GM19043 (cell line): ENCODE data around the gene CREB5.

Source experiments
- ATAC-seq: cut with Tn5 transposase; IDR thresholded peaks from one replicate; pipeline ENCODE4 v1.9.1; 2021; ENCODE audit warnings: low read depth; ENCODE audit not compliant: unreplicated experiment

Gene CREB5

DNA sequence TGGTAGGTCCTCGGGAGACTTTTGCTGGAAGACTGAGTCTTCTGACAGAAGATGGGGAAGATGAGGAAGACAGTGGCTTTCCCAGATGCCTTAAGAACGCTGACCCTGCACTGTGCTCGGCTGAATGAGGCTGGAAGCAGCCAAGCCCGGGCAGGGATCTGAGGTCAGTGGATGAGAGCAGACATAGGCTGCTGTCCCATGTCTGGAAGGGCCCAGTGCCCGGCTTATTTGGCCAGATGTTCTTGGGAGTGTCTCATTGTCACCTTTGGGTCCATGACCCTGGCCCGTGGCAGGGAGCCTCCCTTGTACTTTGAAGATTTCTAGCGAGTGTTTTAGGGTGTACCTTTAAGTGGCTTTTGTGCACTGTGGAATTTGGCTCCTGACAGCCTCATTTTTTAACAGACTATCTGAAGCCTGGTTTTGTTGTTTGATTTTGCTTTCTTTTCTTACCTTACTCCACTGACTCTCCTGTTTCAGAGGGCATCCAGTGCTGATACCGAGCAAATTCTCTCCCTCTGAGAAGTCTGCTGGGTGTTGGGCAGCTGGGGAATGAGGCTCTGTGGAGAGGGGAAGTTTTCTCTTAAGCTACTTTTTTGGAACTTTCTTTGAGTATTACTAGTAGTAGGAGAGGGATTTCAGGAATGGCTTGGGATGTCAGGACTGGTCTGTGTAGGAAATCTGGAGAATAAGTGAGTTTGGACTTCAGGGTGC, 61.4 kb downstream of the CREB5 start:
- ATAC-seq, result no peak

DNA sequence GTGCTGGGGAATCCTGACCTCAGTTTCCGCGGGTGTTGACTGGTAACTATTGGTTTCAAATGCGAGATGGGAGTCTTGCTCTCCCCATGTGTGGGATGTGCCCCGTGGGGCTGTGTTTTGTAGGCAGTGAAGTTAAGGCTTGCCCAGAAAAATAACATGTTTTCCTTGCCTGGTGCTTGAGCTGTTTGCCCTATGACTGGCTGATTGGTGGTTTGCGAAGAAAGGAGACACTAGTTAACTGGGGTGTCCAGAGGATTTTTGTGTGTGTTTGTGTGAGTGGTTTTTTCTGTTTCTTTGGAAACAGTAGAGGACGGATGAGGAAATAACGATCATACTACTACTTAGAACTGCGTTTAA, 61.9 kb downstream of the CREB5 start:
- ATAC-seq, result no peak

DNA sequence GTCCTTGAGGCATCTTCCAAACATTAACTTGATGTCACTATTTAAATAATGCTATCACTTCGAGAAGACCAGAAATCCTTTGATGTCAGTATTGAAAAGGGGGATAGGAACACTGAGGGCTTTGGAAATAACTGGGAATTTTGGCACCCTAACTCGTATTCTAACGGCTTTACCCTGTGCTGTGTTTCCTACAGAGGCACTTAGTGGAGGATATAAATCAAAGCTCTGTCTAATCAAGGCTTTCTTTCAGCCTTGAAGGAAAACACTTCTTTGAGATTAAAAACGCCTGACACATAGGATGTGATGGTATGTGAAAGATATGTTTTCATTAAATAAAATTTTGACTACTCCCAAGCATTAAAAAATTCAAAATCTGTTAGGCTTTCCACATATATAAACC, 62.3 kb downstream of the CREB5 start:
- no peak for ATAC-seq

DNA sequence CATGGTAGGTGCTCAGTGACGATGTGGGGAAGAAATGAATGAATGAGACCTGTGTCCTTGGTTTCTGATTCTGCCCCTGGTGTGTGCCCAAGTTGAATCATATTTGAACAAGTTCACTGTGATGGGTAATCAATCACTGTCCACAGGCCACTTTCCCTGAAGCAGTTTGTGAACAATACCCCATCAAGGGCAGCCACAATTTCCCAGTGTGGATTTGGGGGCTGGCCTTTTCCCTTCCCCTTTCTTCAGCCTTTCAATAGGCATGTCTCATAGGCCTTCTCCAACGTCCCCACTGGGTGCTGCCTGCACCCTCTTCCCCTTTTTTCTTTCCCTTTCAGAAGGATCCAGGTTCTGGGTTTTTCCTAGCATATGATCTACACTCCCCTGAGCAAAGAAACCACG, 64.7 kb downstream of the CREB5 start:
- no peak for ATAC-seq

DNA sequence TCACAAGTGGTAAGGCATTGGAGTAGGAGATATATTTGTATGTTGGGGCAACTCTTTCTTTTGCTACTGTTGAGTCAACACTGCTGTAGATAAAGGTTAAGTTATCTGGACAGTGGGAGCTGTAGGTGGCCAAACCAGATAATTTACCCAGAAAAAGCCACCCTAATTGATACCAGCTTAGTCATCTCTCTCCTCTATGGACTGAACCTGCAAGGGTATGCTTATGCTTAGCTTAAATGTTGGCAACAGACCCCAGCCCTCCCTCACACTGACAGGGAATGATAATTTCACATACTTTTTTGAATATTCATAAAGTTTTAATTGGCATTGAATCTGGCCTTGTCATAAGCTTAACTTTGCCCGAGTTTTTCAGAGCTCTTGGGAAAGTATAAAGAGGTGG, 66.3 kb downstream of the CREB5 start:
- no peak for ATAC-seq

DNA sequence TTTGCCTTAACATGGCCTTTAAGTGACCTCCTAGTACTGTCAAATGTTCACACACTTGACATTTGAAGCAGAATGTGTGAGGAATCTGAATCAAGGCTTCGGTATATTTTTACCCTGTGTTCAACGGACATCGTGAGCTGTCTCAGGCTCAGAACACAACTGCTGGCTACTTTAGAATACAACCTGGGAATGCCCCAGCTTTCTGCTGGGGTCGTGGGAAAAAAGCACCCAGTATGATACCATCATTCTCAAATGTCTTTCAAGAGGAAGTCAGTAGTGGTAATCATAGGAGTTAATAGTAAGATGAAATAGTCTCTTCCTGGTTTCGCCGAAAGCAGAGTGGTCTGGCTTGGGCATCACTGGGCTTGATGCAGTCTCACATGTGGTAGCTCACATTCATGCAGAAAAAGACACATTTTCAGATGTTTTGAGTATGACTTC, 67.2 kb downstream of the CREB5 start:
- peak; percentile 57 for ATAC-seq

DNA sequence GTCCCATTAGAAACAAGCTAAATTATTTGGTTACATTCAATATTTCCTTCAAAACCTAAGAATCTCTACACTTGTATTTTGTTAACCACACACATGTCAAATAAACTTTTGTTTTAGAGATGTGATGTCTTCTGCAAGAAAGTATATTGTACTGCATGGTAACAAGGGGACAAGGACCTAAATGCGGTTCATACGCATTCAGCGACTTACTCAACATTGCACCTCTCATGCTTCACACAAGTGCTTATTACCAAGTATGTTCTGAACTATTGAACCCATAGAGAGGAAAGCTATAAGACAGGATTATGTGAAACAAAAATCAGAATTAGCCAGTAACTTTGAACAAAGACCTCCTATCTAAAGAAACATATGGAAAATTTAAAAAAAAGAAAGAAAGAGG, 68.3 kb downstream of the CREB5 start:
- ATAC-seq, result no peak

DNA sequence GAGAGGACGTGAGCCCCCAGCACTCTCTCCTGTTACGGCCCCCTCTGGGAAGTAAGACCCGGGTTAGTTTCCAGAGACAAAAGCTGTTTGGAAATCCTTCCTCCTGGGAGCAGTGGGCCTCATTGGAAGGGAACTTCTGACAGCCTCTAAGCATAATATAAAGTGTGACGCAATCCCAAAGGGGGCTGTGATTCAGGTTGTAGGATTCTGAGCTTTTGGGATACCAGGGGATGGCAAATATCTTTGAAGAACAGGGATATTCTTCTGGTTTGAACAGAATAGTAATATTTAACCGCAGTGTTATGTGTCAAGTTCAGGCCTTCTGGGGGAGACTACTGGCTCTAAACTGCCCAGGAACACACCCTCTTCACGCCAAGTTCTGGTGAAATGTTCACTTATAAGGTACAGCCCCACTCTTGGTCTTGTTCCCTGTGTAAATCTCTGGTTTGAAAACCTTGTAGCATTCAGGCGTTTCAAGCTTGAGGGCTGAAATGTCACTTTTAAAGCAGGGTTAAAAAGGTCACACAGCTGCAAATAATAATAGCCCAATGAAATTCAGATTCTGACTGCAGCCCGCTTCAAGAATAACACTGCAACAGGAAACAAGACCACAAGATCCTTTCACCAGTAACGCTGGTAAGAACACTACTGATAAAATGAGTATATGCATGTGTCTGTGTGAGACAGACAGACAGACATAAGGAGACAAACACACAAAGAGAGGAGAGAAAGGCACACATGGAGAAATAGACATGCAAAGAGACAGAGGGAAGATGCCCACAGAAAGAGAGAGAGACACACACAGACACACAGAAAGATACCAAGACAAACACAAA, 69.0 kb downstream of the CREB5 start:
- peak; percentile 62 for ATAC-seq

DNA sequence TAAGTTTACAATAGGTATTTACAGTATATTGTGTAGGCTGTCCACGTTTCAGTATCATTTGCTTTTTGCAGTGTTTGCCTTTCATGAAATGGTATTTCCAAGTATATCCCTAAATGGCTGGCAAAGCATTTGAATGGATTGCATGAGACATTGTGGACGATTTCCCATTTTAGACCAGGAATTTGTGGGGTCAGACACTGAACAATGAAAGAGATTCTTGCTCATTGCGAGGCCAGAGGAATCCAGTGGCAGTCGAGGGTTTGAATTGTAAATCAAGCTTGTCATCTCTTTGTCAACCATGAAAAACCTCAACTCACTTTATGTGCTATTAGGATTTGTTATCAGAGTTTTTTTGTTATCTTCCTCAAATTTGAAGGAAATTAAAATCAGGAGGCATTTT, 70.8 kb downstream of the CREB5 start:
- no peak for ATAC-seq

DNA sequence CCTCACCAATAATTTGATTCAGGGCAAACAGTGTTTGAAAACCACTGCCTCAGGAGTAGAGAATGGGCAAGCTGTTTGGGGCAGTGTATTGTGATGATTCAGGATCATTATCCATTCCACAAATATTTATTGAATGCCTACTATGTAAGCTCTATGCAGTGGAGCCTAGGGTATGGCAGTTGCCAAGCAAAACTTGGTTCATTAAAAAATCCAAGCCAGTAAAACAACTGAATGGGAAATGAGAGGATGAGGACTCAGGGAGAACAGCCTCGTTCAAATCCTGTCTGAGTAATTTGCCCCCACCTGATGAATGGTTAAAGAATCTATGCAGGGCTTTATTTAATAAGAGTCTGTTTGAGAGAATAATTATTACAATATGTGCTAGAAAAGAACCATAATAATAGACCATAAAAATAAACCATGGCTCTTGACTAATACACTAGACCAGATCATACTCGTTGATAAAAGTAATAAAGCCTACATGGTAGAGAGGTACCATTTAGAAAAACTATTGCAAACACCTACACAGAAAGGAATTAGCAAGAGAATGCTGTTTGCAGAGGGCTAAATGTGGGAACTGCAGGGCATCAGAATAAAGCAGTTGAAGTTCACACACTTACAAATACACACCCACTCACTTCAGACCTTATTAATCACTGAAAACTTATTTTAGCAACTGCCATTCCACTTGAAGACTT, 71.7 kb downstream of the CREB5 start:
- no peak for ATAC-seq

DNA sequence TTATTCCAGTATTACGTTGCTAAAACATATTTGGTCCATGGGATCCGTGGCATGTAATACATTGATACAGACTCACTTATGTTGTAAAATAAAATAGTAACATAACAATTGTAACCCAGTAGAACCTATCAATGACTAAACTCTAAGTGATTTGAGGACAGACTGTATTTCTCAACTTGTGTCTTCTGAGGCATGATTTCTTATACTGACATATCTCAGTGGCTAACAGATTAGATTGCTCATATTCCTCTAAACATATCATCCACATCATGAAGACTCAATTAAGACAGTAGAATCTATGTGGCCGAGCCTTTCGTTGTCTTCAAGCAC, 72.3 kb downstream of the CREB5 start:
- ATAC-seq, result no peak

DNA sequence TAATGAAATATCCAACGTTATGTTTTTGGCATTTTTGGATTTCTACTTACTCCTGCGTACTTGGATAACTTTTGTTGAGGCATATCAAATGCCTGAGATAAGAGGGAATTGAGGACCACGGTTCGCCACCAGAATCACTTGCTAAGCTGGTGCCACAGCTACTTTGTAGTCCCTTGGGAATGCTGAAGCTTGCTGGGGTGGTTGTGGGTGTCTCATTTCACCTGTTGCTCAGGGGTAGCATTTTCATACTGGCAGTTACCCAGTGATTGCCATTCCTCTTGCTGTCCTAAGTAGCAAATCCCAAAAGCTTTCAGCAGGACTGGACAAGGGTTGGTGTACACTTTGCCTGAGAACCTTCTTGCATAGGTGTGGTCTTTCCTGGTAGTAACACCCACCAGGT, 75.2 kb downstream of the CREB5 start:
- ATAC-seq, result no peak

DNA sequence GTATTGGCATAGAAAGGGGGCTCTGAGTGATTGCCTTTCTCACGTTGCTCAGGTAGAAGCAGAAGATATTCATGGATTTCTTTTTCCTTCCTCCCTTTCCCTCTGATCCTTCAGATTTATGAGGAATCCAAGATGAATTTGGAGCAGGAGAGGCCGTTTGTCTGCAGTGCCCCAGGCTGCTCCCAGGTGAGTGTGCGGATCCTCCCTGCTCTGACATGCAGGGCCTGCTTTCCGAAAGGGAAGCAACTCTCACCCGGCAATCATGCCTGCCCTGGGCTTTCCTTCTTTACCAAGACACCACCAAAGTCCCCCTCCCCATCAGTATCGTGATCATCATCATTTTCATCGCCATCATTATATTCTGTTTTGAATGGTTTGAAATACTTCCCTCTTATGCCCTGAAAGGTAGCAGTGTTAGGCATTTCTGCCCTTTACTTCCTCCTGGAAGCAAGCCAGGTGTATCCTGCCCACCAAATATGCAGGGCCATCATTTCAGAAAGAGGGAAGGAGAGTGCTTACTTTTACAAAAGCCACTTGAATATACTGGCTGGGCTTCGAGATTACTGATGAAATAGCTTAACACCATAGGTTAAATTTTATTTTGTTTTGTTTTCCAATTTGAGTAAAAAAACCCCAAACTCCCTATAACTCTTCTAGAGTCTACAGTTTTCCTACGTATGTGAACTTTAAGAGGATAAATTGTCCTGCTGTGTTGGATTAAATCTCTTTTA, 75.9 kb downstream of the CREB5 start:
- no peak for ATAC-seq

DNA sequence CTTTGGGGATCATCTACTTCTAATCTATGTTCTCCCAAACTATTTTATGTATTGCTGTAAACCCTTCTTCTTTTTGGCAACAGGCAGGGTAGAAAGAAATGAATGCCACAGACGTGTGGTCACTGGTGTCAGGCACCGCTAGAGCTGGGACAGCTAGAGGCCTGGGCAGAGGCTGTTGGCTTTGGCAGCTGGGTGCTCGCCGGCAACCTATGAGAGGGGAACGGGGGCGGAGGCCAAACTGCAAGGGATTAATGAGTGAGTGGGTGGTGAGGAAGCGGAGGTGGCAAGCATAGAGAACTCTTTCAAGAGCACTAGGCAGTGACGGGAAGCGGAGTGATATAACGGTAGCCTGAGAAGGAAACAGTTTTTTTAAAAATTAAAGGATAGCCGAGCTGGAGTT, 78.5 kb downstream of the CREB5 start:
- no peak for ATAC-seq

DNA sequence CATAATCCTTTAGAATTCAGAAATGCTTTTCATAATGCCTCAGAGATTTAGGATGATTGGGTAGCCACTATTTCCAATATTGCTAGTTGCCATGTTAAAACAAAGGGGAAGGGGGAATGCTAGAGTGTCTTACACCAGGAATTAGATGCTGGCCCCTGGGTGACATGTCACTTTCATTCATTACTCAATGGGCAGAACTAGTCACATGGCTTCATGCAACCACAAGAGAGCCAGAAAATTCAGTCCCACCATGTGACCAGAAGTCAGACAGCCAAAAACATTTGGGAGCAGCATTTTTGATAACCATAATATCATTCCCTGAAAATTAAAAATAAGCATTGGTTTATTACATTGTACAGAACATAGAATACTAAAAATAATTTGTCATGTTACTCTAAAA, 81.2 kb downstream of the CREB5 start:
- ATAC-seq, result no peak

DNA sequence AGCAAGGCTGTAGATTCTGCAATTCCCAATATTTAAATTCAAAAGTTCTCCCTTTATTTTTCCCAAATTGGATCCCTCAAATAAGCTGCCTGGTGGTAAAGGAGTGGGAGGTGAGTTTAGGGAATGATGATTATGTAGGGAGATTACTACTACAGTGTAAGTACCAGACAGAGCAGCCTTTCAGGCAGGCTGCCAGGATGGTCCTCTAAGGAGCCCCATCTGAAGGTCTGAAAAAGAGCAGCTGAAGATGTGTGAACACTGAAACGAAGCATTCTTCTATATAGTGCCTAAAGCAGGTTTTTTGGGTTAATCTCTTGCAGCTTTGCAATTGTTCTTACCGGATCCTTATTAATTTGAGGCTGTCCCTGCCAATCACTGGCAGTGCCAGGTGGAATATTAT, 84.7 kb downstream of the CREB5 start:
- ATAC-seq, result no peak

DNA sequence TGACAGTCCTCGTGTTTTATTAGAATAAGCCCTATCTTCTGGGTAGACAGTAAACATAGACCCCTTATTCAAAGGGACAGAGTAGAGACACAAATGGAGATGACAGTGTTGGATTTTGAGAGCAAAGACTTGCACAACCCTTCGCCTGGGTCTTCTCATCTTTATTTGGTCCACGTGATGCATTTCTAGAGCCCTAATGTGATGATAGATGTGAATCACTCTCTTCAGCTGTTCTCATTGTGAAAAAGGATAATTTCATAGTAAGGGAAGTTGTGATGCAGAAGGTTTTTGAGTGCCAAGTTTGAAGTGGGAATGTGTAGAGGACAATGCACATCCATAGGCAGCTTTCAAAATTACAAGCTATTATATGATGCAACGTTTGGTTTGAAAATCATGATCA, 86.3 kb downstream of the CREB5 start:
- ATAC-seq, result no peak

DNA sequence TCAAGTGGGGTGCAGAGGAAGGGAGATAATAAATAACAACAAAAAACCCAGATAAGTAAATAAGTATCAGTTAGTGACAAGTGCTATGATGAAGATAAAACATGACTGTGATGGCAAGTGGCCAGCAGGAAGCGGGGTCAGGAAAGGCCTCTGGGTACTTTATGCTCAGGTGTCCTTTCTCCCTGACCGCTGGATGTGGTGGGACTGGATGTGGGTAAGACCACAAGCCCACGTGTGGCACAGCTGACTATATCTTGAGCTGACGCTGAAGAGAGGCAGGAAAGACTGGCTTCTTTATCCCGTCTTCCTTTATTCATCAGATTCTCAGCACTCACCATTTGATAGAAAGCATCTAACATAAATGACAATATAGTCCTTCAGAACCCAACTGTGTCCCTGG, 87.8 kb downstream of the CREB5 start:
- ATAC-seq, result no peak

DNA sequence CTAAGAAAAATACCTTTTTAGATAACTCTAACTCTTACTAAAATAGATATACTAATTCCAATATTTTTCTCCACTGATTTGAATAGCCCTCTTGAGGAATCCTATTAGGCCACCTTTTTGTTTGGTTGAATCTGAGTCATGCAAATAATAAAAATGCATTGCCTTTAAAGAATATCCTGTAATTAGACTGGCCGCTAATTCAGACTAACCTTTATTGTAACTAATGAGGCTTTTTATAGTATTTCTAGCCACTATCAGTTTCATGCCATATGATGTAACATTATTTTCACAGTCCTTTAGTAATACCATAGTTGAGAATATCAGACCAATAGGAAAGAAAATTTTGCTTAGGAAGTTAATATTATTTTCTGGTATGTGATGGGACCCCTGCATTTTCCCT, 90.1 kb downstream of the CREB5 start:
- no peak for ATAC-seq

DNA sequence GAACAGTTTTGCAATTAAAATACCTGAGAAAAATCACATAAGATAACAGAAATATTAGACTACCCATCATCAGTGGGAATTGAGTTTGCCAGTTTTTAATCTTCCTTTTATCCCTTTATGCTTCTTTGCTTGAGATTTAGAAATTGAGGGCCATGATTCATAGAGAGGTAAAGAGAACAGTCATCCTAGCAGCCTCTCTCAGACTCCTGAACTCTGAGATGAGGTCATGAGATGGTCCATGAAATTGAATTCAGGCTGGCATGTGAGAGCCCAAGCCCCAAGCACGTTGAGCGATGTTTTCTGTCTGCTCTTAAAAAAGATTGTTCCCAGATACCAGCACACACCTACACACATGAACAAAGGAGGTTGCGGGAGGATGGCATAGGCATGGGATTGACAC, 91.1 kb downstream of the CREB5 start:
- no peak for ATAC-seq

DNA sequence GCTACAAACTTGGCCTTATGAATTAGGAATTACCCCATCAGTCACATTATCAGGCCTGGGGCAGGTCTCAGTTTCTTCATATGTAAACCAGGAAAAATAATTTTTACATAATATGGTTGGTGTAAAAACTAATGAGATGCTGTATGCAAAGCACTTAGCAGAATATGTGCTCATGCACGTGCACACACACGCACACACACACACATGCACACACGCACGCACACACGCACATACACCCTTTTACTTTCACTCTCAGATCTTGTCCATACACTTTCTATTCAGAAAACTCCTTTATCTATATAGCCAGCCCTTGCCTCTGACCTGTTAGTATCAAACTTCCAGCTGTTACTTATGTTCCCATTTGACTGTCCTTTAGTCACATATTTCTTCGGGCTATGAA, 92.7 kb downstream of the CREB5 start:
- ATAC-seq, result no peak
